SH-SY5Y (cell line): Measurements from ENCODE around the gene IGFBP2.

ENCODE experiments used
- GATA2 ChIP-seq: IDR thresholded peaks from 2 replicates; pipeline ENCODE4 v1.6.1; 2011; ENCODE audit warnings: mild to moderate bottlenecking, low read depth, low read length
- GATA3 ChIP-seq: IDR thresholded peaks from 2 replicates; pipeline ENCODE4 v1.6.1; 2011; ENCODE audit warnings: low read depth, mild to moderate bottlenecking, low read length, moderate library complexity

Gene IGFBP2

DNA sequence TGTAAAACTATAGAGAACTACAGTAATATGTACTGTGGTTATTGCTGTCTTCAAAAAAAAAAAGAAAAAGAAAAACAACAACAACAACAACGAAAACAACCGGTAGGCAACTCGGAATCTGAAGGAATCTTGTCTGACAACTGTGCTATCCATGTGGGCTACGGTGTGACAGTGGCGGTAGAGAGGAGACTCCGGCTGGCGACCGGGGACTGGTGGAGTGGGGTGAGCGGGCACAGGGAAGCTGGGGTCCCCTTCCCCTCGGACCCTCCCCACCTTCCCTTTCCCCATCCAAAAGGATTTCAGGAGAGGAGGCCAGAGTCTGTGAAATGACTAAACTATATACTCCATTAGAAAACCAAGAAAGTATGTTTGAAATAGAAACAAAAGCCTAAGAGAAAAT, 39.2 kb downstream of the IGFBP2 start:
- no peak for TF ChIP-seq GATA2
- no peak for TF ChIP-seq GATA3

DNA sequence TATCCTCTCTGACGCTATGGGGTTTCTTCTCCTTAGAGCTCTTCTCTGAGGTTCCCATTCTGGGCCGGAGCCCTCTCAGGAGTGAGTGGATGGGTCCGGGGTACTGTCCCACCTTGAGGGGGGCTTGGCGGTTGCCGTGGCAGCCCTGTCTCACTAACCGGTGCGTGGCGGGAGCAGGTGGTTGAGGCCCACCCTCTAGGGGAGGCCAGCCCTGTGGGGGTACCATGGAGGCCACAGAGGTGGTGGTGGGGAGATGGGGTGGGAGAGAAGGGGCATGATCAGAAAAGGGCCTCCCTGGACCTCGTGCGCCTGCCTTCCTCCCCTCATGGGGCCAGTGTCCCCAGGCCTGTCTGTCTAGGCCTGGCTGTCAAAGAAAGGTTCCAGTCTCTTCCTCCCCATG, 39.8 kb downstream of the IGFBP2 start:
- TF ChIP-seq GATA3 (no peak), GATA2 (no peak)

DNA sequence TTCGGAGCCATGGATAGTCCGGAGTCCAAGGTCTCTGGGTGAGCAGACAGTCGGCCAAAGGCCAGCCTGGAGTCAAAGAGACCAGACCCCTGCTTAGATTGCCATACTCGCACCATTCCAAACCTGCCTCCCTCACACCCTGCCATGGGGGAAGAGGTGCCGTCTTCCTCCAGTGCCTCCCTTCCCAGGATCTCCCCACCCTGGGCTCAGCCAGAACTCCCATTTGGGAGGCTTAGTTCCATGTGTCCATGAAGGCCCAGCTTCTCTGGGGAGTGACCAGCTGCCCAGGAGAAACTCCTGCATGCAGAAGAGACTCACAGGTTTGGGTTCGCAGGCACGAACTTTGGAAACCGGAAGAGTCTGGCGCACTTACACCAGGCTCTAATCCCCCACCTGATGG, 40.4 kb downstream of the IGFBP2 start:
- TF ChIP-seq GATA2 (no peak), GATA3 (no peak)

DNA sequence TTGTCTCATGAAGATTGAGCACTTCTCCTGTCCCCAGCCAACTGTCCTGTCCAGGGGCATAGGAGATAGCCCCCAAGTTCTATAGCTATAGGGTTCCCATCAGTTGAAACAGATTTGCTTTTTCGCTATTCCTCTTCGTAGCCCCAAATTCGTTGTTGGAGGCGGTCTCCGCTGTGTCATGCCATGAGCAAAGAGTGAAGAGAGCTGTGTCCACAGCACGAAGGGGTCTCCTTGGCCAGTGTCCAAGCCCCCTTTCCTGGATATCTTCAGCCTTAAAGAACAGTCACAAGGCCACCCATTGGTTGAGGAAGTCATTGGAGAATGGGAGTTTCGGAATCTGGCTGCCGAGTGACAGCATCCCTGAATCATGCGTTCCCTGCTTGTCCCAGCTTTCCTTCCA, 41.2 kb downstream of the IGFBP2 start:
- no peak for TF ChIP-seq GATA3
- TF ChIP-seq GATA2, result no peak

DNA sequence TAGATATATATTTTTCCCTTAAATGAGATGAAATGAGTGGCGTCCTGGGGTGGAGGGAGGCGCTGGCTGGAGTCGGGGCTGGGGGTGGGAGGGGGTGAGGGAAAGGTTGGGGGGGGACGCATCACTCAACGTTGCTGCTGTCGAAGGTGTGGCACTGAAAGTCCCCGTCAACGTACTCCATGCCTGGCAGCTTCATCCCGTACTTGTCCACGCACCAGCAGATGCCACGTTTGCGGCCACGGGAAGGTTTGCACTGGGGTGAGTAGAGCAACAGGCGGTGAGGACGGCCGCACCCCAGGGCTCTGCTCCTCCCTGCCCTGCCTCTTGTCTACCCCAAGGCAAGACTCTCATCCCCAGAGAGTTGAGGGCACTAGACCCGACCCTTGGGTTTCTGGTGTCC, 43.4 kb downstream of the IGFBP2 start:
- no peak for TF ChIP-seq GATA3
- TF ChIP-seq GATA2, result no peak

DNA sequence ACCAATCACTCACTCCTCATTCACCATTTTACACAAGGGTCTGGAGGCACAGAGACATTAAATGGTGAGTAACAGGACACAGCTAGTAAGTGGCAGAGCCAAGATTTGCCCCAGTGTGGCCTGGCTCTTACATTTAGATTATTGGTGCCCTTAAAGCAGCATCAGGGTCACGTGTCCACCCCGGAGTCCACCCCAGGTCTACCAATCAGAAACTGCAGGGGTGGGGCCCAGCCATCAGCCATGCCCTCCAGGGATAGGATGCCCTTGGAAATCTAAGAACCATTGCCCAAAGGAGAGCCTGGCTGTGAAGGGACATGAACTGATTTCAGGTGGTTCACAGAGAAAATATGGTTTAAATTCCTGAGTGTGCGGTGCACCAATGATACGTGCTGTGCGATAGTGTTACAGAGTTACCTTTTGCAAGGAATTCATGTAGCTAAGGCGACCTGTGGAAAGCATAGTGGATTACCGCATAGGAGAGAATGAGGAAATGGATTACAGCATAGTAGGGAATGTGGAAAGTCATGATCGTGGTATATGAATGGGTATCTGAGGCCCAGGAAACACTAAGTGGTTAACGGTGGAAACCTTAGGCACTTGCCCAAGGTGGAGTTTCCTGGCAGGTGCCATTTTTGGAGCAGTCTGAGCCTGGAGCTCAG, 44.3 kb downstream of the IGFBP2 start:
- TF ChIP-seq GATA3 (no peak), GATA2 (no peak)

DNA sequence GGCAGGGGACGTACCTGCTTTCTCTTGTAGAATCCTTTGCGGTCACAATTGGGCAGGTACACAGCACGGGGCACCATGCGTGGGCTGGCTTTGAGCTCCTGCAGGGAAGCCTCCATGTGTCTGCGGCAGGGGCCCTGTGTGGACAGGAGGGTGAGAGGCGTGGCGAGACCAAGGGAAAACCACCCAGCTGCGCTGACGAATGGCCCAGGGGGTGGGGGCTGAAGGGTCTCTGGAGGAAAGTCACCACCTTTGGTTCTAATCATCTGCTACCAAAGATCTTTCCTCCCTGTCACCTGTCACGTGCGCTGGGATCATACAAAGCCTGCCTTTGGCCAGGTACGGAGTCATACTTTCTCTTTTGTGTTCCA, 44.9 kb downstream of the IGFBP2 start:
- TF ChIP-seq GATA2 (no peak), GATA3 (no peak)

DNA sequence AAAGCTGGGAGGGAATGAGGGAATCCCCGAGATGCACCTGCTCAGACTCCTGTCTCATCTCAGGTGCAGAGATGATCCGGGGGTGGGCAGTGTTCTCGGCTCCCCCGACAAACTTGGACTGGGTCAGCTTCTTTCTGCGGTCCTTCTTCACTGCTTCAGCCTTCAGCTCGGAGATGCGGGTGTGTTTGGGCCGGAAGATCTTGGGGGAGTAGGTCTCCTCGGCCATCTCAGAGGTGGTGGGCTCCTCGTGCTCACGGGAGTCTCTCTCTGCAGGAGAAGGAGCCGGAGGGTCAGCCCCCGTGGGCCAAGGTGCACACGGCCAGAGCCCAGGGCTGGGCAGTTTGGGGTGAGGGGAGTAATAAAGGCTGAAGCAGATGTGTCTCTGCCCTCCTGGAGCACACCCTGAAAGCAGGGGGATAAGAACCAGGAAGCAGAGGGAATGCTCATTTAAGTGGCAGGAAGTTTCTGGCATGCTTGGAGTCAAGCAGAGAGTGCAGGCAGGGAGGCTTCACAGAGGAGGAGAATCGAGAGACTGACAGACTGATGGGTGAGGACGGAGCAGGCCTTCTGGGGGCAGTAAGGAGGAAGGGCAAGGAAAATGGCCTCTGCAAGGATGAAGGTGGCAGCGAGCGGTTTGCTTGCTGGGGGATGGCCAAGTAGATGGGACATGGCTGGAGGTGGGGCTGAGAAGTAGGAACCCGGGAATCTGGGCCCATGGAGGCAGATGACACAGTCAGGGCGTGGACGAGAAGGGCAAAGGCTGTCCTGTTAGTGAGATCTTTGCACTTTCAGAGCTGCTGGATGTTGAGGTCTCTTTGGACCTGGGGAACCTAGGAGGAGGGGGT, 45.8 kb downstream of the IGFBP2 start:
- TF ChIP-seq GATA3, result no peak
- no peak for TF ChIP-seq GATA2

DNA sequence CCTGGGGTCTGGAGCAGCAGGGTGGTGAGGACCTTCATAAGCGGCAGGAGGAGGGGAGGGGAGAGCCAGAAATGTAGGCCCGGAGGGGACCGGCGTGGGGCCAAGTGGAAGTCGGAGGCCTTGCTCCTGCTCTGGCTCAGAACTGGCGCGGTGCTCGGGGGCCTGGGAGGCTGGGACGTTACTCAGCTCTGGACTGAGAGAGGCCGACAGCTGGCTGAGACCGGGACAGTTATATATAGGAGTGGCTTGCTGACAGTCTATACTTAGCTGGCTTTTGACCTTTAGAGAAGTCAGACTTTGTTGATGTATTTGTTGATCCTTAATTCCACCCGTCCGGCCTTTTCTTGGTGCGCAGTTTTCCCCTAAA, 46.4 kb downstream of the IGFBP2 start:
- TF ChIP-seq GATA3 (no peak), GATA2 (no peak)

DNA sequence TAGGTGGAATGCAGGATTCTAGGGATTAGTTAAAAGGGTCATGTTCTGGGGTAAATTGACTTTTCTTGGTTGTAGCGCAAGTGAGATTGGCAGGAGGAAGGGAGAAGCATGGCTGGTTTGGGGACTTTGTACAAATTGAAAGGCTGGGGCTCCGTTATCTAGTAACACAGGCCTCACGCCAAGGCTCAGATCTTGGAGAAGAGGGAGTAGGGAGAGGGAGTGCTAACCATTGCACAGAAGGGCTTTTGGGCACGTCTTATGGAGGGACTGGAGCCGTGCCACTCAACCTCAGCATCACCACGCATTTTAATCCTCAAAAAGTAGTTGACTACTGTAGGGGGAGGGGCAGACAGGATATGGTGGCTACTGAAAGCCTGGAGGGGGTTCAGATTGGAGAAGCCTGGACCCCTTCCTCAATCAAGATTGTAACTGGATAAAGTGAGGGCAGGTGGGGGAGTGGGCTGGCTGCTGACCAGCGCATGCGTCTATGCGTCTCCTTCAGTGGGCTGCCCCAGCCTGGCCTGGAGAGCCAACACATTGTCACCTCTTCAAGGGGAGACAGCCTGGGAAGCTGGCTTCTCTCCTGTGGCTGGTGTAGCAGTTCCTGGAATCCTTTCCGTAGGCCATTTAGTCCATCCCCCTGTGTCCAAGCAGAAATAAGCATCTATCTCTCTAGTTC, 47.9 kb downstream of the IGFBP2 start:
- TF ChIP-seq GATA2, result no peak
- no peak for TF ChIP-seq GATA3

DNA sequence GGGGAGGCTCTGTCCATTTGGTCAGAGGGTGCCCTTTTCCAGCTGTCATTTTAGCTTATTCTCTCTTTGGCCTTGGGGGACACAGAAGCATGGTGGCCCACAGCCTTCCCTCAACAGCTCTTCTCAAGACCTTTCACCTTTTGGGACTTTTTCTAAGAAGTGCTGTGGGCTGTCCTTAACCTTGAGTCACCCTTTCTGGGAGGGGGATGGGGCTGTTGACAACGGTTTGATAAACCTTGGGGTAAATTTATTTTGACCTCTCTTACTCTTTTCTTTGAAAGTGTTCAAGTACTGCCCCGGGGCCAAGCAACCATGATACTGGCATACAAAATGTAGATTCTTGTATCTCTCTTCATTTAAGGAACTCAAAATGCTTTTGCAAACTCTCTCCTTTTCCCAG, 48.5 kb downstream of the IGFBP2 start:
- TF ChIP-seq GATA3 (no peak), GATA2 (no peak)

DNA sequence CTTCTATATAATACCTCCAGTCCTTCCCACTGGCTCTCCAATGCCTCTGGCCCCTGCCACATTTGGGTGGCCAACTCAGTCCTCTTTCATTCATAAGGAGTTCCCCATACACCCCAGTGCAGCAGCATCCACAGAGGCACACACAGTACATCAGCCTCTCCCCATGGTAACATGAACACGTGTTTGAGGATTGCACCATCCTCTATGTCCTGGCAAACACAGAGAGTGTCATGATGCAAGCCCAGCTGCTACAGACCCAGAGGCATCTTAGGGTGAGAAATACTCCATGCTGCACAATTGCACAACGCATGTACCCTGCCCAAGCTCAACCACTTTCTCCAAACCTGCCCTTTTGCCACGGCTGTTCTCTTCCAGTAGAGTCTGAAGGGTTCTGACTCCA, 50.6 kb downstream of the IGFBP2 start:
- TF ChIP-seq GATA3 (no peak), GATA2 (no peak)

DNA sequence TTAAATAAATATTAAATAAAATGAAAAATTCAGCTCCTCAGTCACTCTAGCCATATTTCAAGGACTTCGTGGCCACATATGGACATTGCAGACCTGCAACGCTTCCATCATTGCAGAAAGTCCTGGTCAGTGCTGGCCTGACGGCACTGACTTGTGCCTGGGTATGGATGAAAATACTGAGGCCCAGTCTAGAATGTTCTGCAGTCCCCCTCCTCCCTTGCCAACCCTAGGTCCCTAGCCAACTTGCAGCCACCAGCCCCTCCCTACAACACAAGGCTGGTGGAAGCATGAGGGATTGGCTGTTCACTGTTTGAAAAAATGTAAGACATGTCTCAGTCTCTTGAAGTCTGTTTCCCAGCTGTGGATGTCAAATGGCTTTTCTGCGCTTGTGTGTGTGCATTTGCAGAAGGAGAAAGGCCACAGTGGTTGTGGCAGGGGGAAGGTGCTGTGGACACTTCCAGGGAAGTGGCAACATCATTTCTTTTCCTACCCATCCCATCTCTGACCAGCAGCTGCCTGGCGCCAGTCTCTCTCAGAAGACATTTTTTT, 52.2 kb downstream of the IGFBP2 start:
- TF ChIP-seq GATA2 (no peak), GATA3 (no peak)

DNA sequence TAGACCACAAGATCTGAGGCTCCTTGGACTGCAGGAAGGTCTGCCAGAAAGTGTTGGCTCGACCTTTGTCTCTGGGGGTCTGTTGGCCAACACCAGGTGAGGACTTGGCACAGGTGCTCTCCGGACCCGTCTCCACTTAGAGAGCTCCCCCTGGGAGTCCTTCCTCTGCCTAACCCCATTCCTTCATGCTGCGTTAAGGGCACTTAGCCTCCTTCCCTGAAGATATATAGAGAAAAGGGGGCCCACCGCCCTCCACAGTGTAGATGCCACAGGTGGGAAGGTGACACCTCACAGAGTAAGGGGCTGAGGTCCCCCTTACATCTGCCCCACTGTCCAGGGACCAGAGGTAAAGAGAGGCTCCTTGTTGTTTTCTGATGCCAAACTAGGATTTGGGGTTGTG, 53.9 kb downstream of the IGFBP2 start:
- TF ChIP-seq GATA3, result no peak
- no peak for TF ChIP-seq GATA2

DNA sequence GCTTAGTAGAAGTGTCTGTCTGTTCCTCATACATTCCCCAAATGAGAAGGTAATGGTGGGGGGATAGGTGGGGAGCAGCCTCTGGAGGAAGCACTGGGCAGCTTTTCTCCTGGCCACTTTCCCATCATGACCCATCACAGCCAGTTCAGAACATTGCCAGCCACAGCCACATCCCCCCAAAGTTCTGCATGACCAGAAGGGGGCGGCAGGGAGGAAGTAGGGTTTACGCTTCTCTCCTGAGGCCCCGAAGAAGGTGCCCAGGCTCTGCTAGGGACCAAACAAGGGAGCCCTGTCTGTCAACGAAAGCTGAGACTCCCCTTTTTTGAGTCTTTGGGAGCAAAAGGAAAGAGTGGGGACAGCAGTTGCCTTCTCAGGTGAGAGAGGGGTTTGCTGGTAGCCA, 54.4 kb downstream of the IGFBP2 start:
- TF ChIP-seq GATA2 (no peak), GATA3 (no peak)

DNA sequence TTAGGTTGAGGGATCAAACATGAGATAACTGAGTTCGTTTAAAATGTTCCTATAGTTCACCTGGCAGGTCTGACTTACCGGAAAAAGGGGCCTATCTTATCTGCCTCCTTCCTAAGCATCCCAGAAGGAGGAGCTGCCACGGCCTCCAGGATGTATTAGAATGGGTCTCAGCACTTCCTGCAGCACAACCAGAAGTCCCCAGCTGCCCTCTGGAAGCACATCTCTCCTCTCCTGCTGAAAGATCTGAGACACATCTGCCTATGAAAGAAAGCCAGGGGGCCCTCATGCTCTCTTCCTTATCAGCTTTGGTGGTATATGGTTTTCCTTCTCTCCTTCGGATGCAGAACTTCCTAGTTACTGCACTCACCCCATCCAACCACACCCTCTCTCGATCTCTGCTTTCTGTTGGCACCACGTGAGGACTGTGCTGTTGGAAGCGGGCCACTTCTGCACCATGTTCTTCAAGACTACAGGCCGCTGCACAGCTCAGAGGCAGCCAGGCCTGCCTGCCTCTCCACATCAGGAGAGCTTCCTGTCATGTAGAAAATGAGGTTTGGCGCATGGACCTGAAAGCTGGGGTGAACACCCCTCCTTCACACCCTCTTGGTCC, 55.6 kb downstream of the IGFBP2 start:
- no peak for TF ChIP-seq GATA3
- TF ChIP-seq GATA2, result no peak

DNA sequence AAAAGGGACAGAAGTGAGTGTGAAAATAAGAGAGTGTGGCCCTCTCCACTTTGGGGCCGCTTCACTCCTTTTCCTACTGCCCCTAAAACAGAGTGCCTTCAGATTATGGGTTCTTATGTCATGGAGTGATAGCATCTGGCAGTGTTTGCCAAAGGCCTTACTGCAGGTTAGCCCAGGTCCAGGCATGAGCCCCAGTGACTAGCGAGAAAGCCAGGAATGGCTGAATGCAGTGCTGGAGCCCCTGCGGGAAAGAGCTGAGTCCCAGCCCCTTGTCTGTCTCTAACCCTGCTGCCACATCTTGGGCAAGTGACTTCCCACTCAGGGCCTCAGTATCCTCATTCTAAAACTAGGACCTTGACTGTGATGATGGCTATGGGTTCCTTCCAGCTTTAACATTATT, 56.2 kb downstream of the IGFBP2 start:
- TF ChIP-seq GATA3 (no peak), GATA2 (no peak)
